HCT116 (cell line): ENCODE data around the gene KIF26B. TPM values are rescaled to one million over a fixed set of nuclear protein-coding genes. Genes with fewer than 3 reads are reported as not detected.

ENCODE experiments used
- ATAC-seq: fragments of 200-7000 bp; cut with Tn5 transposase; 2 replicates; pipeline ENCODE4 v1.9.1; 2020; ENCODE audit warnings: mild to moderate bottlenecking, moderate library complexity
- BruUV-seq: library from RNA; stranded (reverse); fragments of 400-500 nt; replicated peaks from 2 replicates; lab custom pipeline; 2021; lab: Mats Ljungman, UMichigan
- CTCF ChIA-PET: fragments of 300-600 bp; sonication (Branson Sonifier 250); formaldehyde crosslinking; loops from one replicate; lab custom pipeline; 2021; ENCODE audit warnings: antibody characterized with exemption; lab: Charles Lee
- POLR2A ChIA-PET: fragments of 300-600, 350-600 bp; sonication (Branson Sonifier 250); formaldehyde crosslinking; loops from one replicate; lab custom pipeline; 2021; ENCODE audit warnings: antibody characterized with exemption; lab: Charles Lee
- RAD21 ChIA-PET, 2 experiments: fragments of 300-600 bp; sonication (Branson Sonifier 250); formaldehyde crosslinking; loops; one replicate each; lab custom pipeline; 2023; ENCODE audit warnings: low total read pairs in 2 of 2; ENCODE audit not compliant: uncharacterized antibody in 2 of 2, unreplicated experiment in 2 of 2, low non-redundant PET in 1 of 2; lab: Charles Lee
- DNase-seq: peaks from one replicate; pipeline ENCODE4 v3.0.0-alpha.2; 2010; ENCODE audit warnings: low read depth, low spot score
- H2AFZ ChIP-seq: fragments of 200-600 bp; shearing (Covaris generic), sonication (generic); 2 replicates; pipeline ENCODE4 v1.6.1; 2017; ENCODE audit warnings: low read depth, mixed run types, mixed read lengths, antibody characterized with exemption, low read length; ENCODE audit not compliant: poor library complexity, severe bottlenecking
- H3K27ac ChIP-seq: 2 replicates; pipeline ENCODE4 v1.5.1; 2012; ENCODE audit warnings: low read depth, low read length
- H3K27me3 ChIP-seq: fragments of 200-600 bp; sonication (generic); 2 replicates; pipeline ENCODE4 v1.6.1; 2016; ENCODE audit warnings: mixed run types, low read length, mixed read lengths; ENCODE audit not compliant: insufficient read depth
- H3K36me3 ChIP-seq, 2 experiments: fragments of 200-500 bp in 1 of 2; fragments of 200-600 bp in 1 of 2; sonication (Bioruptor generic) in 1 of 2; sonication (generic) in 1 of 2; 2 replicates each; pipeline versions ENCODE4 v1.5.1 to v1.6.1; 2014 to 2016; ENCODE audit warnings: low read length in 2 of 2, inconsistent platforms in 1 of 2, mixed read lengths in 1 of 2, mixed run types in 1 of 2; ENCODE audit not compliant: insufficient read depth in 2 of 2, control insufficient read depth in 1 of 2
- H3K4me1 ChIP-seq, 2 experiments: fragments of 200-600 bp in 1 of 2; sonication (generic) in 1 of 2; 2 replicates each; pipeline versions ENCODE4 v1.5.1 to v1.6.1; 2012 to 2017; ENCODE audit warnings: low read length in 2 of 2, inconsistent platforms in 1 of 2, mild to moderate bottlenecking in 1 of 2, mixed read lengths in 1 of 2, mixed run types in 1 of 2, moderate library complexity in 1 of 2; ENCODE audit not compliant: insufficient read depth in 2 of 2, control insufficient read depth in 1 of 2
- H3K4me2 ChIP-seq: fragments of 200-600 bp; sonication (generic); 2 replicates; pipeline ENCODE4 v1.6.1; 2017; ENCODE audit warnings: mixed run types, low read length, mixed read lengths
- H3K4me3 ChIP-seq, 2 experiments: fragments of 200-600 bp in 1 of 2; sonication (generic) in 1 of 2; replicated peaks in 1 of 2; 2 replicates each; pipeline ENCODE4 v1.5.1; 2011 to 2016; ENCODE audit warnings: low read length in 2 of 2, control low read depth in 1 of 2, low read depth in 1 of 2, mild to moderate bottlenecking in 1 of 2, mixed read lengths in 1 of 2, mixed run types in 1 of 2
- H3K79me2 ChIP-seq: fragments of 200-600 bp; sonication (generic); 2 replicates; pipeline ENCODE4 v1.6.1; 2017; ENCODE audit warnings: mild to moderate bottlenecking, mixed run types, low read length, moderate library complexity, mixed read lengths; ENCODE audit not compliant: insufficient read depth
- H3K9ac ChIP-seq: fragments of 200-600 bp; sonication (generic); 2 replicates; pipeline ENCODE4 v1.6.1; 2016; ENCODE audit warnings: low read length, mixed read lengths
- H3K9me2 ChIP-seq: fragments of 200-600 bp; sonication (generic), shearing (Covaris generic); 2 replicates; pipeline ENCODE4 v1.6.1; 2017; ENCODE audit warnings: mixed run types, mild to moderate bottlenecking, moderate library complexity; ENCODE audit not compliant: insufficient read depth
- H3K9me3 ChIP-seq, 2 experiments: fragments of 200-500 bp in 1 of 2; fragments of 200-600 bp in 1 of 2; sonication (Bioruptor generic) in 1 of 2; sonication (generic) in 1 of 2; 2 replicates each; pipeline ENCODE4 v1.6.1; 2014 to 2017; ENCODE audit warnings: low read length in 2 of 2, mixed read lengths in 2 of 2, inconsistent platforms in 1 of 2, low read depth in 1 of 2, mild to moderate bottlenecking in 1 of 2, mixed run types in 1 of 2, moderate library complexity in 1 of 2; ENCODE audit not compliant: control insufficient read depth in 1 of 2, insufficient read depth in 1 of 2
- H4K20me1 ChIP-seq: fragments of 200-600 bp; sonication (generic), shearing (Covaris generic); 2 replicates; pipeline ENCODE4 v1.6.1; 2017; ENCODE audit warnings: mixed run types, mild to moderate bottlenecking, moderate library complexity; ENCODE audit not compliant: insufficient read depth
- CBX3 ChIP-seq: IDR thresholded peaks from 2 replicates; pipeline ENCODE4 v1.6.1; 2012; ENCODE audit warnings: low read depth
- ELF1 ChIP-seq: IDR thresholded peaks from 2 replicates; pipeline ENCODE4 v1.6.1; 2012; ENCODE audit warnings: low read depth, borderline replicate concordance
- MAX ChIP-seq: IDR thresholded peaks from 2 replicates; pipeline ENCODE4 v1.6.1; 2012
- POLR2A ChIP-seq: IDR thresholded peaks from 2 replicates; pipeline ENCODE4 v1.7.0; 2011; ENCODE audit warnings: borderline replicate concordance; ENCODE audit not compliant: insufficient read depth, insufficient read length; ENCODE audit errors: extremely low read depth
- POLR2AphosphoS5 ChIP-seq: IDR thresholded peaks from 2 replicates; pipeline ENCODE4 v1.6.1; 2011; ENCODE audit warnings: mild to moderate bottlenecking, low read depth, low read length, moderate library complexity
- REST ChIP-seq: IDR thresholded peaks from 2 replicates; pipeline ENCODE4 v1.6.1; 2012; ENCODE audit warnings: low read depth
- SIN3A ChIP-seq: IDR thresholded peaks from 2 replicates; pipeline ENCODE4 v1.6.1; 2012; ENCODE audit warnings: low read depth
- TCF7L2 ChIP-seq: IDR thresholded peaks from 2 replicates; pipeline ENCODE4 v1.7.0; 2011; ENCODE audit warnings: borderline replicate concordance, inconsistent platforms; ENCODE audit not compliant: insufficient read depth, insufficient read length; ENCODE audit errors: extremely low read depth
- YY1 ChIP-seq: IDR thresholded peaks from 2 replicates; pipeline ENCODE4 v1.6.1; 2011; ENCODE audit warnings: low read length, low read depth, moderate library complexity, mild to moderate bottlenecking; ENCODE audit not compliant: insufficient replicate concordance; ENCODE audit errors: extremely low read depth
- intact Hi-C: fragments of 100-400 bp; cut with micrococcal nuclease; formaldehyde crosslinking; loops from 2 replicates; pipeline ENCODE4 v1.10.0; 2022
- total RNA-seq: library from RNA; stranded (reverse); gene quantifications from one replicate; pipeline ENCODE4 v1.2.1, GENCODE V29; 2021; ENCODE audit not compliant: unreplicated experiment
- TF ChIP-seq, protein P1 (sequence below), 3 experiments: fragments of 200-600 bp in 1 of 3; sonication (generic) in 1 of 3; IDR thresholded peaks in 2 of 3; conservative IDR thresholded peaks in 1 of 3; 2 replicates each; pipeline ENCODE4 v1.5.1; 2012 to 2017; ENCODE audit warnings: low read depth in 2 of 3, low read length in 2 of 3, antibody characterized with exemption in 1 of 3, borderline replicate concordance in 1 of 3, control low read depth in 1 of 3, mild to moderate bottlenecking in 1 of 3, mixed read lengths in 1 of 3, mixed run types in 1 of 3, moderate library complexity in 1 of 3; ENCODE audit not compliant: insufficient read depth in 1 of 3

Gene KIF26B
- total RNA-seq, 1 experiment from 2014 or later: 0.49 TPM

DNA sequence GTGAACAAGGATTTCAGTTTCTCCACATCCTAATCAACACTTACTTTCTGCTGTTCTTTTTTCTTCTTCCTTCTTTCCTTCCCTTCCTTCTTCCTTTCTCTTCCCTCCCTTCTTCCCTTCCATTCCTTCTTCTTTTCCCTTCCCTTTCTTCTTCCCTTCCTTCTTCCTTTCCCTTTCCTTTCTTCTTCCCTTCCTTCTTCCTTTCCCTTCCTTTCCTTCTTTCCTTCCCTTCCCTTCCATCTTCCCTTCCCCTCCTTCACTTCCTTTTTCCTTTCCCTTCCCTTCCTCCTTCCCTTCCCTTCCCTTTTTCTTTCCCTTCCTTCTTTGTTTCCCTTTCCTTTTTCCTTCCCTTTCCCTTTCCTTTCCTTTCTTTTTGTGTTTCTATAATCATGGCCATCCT, 115.3 kb downstream of the KIF26B start (continued):
- TF ChIP-seq, protein P1, sequence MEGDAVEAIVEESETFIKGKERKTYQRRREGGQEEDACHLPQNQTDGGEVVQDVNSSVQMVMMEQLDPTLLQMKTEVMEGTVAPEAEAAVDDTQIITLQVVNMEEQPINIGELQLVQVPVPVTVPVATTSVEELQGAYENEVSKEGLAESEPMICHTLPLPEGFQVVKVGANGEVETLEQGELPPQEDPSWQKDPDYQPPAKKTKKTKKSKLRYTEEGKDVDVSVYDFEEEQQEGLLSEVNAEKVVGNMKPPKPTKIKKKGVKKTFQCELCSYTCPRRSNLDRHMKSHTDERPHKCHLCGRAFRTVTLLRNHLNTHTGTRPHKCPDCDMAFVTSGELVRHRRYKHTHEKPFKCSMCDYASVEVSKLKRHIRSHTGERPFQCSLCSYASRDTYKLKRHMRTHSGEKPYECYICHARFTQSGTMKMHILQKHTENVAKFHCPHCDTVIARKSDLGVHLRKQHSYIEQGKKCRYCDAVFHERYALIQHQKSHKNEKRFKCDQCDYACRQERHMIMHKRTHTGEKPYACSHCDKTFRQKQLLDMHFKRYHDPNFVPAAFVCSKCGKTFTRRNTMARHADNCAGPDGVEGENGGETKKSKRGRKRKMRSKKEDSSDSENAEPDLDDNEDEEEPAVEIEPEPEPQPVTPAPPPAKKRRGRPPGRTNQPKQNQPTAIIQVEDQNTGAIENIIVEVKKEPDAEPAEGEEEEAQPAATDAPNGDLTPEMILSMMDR (IDR thresholded peaks at IDR 0.05 in 2 of 3, conservative IDR thresholded peaks at IDR 0.05 in 1 of 3; ENCODE audit: borderline replicate concordance in 1 of 3, insufficient read depth in 1 of 3, low read depth in 2 of 3, low read length in 2 of 3): no peak
- TF ChIP-seq YY1 (no peak), POLR2A (no peak), REST (no peak), SIN3A (no peak)

- H3K27me3 ChIP-seq: 0 out of 2 replicates have a peak, but pooled peaks cover 6% of the 10 kb centered on the region
- POLR2A ChIA-PET: no interaction called here
Observed at GRCh38 chr1:245270972-245271371, 116.2 kb downstream of the KIF26B start.

More at GRCh38 chr1:245270972-245271371, 116.2 kb downstream of the KIF26B start:
- BruUV-seq: no TSS peak
- ATAC-seq (no peak), DNase-seq (no peak)
- H3K36me3 ChIP-seq: no peaks in the 10 kb centered on the region
- H3K4me1 ChIP-seq: no peaks in the 10 kb centered on the region
- no peak overlapping the region for H3K9ac ChIP-seq
- no peak overlapping the region for H3K27ac ChIP-seq
- intact Hi-C loops: loop anchor here (10.0 kb wide), 1 partner anchor 196 kb away; no protein-coding TSS in a partner anchor
- no peaks in the 10 kb centered on the region for H3K79me2 ChIP-seq
- ChIA-PET CTCF (no interaction called here), RAD21 (no interaction called here)
- no peaks in the 10 kb centered on the region for H4K20me1 ChIP-seq
- no peaks in the 10 kb centered on the region for H3K9me2 ChIP-seq
- TF ChIP-seq ELF1 (no peak), MAX (no peak), POLR2AphosphoS5 (no peak), TCF7L2 (no peak), CBX3 (peak; percentile 38; the same call in 1 of the 2 replicates)
- no peak overlapping the region for H2AFZ ChIP-seq
- no peak overlapping the region for H3K4me3 ChIP-seq
- no peak overlapping the region for H3K4me2 ChIP-seq
- no peaks in the 10 kb centered on the region for H3K9me3 ChIP-seq
